Gastrocnemius medialis (tissue), 4 donors: ENCODE measurements around the gene MAP3K7CL. TPM values are rescaled to one million over a fixed set of nuclear protein-coding genes. Genes with fewer than 3 reads are reported as not detected.
A peak's percentile ranks its signal among the peaks of the same experiment; 100 is the strongest.

ENCODE experiments used
- ATAC-seq, 2 donors: fragments of 150-250 bp; one replicate each; pipeline ENCODE4 v1.9.1; 2016
- DNase-seq, 2 donors: peaks; one replicate each; pipeline ENCODE4 v3.0.0-alpha.2; 2019
- H3K27ac ChIP-seq, 4 donors: fragments of 200-600 bp; sonication (generic); 1 replicate in 1 of 4; 2 replicates in 3 of 4; pipeline ENCODE4 v1.5.1; 2016 to 2018; ENCODE audit warnings: mild to moderate bottlenecking in 2 of 4, moderate library complexity in 1 of 4
- H3K27me3 ChIP-seq, 3 donors: fragments of 200-600 bp; sonication (generic) in 2 of 3; 1 replicate in 1 of 3; 2 replicates in 2 of 3; pipeline versions ENCODE4 v1.5.1 to v1.6.0; 2016 to 2019; ENCODE audit warnings: mild to moderate bottlenecking in 1 of 3, moderate library complexity in 1 of 3
- H3K36me3 ChIP-seq, 2 donors: fragments of 200-600 bp; sonication (generic) in 1 of 2; one replicate each; pipeline ENCODE4 v1.5.1; 2017 to 2018
- H3K4me1 ChIP-seq, 2 donors: fragments of 200-600 bp; sonication (generic) in 1 of 2; one replicate each; pipeline ENCODE4 v1.5.1; 2016 to 2017; ENCODE audit warnings: mild to moderate bottlenecking in 2 of 2
- H3K4me3 ChIP-seq, 4 donors: fragments of 200-600 bp; sonication (generic) in 3 of 4; 1 replicate in 1 of 4; 2 replicates in 3 of 4; pipeline ENCODE4 v1.5.1; 2016 to 2019; ENCODE audit warnings: mild to moderate bottlenecking in 2 of 4
- H3K9me3 ChIP-seq, 3 donors: fragments of 200-600 bp; sonication (generic) in 2 of 3; 1 replicate in 1 of 3; 2 replicates in 2 of 3; pipeline ENCODE4 v1.5.1; 2016 to 2019
- POLR2A ChIP-seq, 2 donors: fragments of 450-650 bp; IDR thresholded peaks; one replicate each; pipeline ENCODE4 v1.6.1; 2017; ENCODE audit warnings: antibody characterized with exemption in 2 of 2, mild to moderate bottlenecking in 2 of 2, moderate library complexity in 2 of 2
- in situ Hi-C, 4 donors: fragments of 200-750 bp; cut with MboI; loops; one replicate each; pipeline versions ENCODE4 v1.15.0 to v1.8.0; 2017; ENCODE audit warnings: low sequenced_read_pairs in 4 of 4
- intact Hi-C: fragments of 100-400 bp; cut with DNase I; formaldehyde crosslinking; loops from one replicate; pipeline ENCODE4 v1.15.1; 2023; ENCODE audit warnings: low total_unique reads
- total RNA-seq, 4 donors: library from RNA; depleted of rRNA; stranded (reverse); fragments of >200 nt; gene quantifications; one replicate each; pipeline versions ENCODE4 v1.1.0 to v1.2.3, GENCODE V29; 2016
- TF ChIP-seq, protein P1 (sequence below), 5 experiments: fragments of 450-650 bp in 3 of 5; fragments of 200-600 bp in 2 of 5; sonication (generic) in 2 of 5; IDR thresholded peaks in 4 of 5; conservative IDR thresholded peaks in 1 of 5; 1 replicate in 4 of 5; 2 replicates in 1 of 5; pipeline ENCODE4 v1.5.1; 2016 to 2019; ENCODE audit warnings: antibody characterized with exemption in 5 of 5, mild to moderate bottlenecking in 3 of 5, moderate library complexity in 3 of 5

Gene MAP3K7CL
- total RNA-seq, 4 donors from 2014 or later = 4.3 to 17.4 (median 15.5) TPM; not detected in 1

DNA sequence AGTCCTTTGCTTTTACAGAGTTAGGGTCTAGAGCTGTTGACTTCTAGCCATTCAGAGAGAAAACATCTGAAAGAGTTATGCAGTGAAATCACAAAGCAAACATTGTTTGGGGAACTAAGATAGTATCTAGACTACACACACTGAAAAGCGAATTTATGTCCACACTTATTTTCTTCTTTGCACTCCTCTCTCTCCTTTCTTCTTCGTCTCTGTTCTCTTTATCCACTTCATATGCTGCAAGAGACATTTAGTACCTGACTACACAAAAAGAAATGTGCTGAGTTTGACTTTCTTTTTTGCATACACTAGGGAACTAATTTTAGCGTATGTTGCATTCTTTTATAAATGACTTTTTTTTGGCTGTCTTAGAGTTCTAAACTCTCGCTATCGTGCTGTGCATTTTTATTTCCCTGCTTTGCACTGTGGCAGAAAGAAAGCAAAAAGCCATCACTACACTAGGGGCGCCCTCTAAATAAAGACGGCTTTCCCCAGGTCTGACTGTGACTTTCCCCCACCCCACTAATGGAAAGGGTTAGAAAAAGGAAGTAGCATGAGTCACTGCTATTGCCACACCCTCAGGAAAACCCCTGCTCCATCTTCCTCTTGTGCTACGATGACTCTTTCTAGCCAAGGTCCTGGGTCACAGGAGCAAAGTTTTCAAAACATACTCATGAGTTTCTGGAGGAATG, 65.7 kb downstream of the MAP3K7CL start:
- in situ Hi-C loops = no loop called here
- intact Hi-C loops = no loop called here
- Histone ChIP-seq H3K36me3 (no peaks in the 10 kb centered on the region), H3K27me3 (peaks cover 0 to 7% (median 0%) of the 10 kb centered on the region in 3 donors), H3K4me3 (peak overlapping the region in 2 of 4 donors; percentile 1 to 35), H3K27ac (peak overlapping the region in 1 of 4 donors; percentile 7), H3K4me1 (no peaks in the 10 kb centered on the region), H3K9me3 (no peaks in the 10 kb centered on the region)
- TF ChIP-seq, protein P1, sequence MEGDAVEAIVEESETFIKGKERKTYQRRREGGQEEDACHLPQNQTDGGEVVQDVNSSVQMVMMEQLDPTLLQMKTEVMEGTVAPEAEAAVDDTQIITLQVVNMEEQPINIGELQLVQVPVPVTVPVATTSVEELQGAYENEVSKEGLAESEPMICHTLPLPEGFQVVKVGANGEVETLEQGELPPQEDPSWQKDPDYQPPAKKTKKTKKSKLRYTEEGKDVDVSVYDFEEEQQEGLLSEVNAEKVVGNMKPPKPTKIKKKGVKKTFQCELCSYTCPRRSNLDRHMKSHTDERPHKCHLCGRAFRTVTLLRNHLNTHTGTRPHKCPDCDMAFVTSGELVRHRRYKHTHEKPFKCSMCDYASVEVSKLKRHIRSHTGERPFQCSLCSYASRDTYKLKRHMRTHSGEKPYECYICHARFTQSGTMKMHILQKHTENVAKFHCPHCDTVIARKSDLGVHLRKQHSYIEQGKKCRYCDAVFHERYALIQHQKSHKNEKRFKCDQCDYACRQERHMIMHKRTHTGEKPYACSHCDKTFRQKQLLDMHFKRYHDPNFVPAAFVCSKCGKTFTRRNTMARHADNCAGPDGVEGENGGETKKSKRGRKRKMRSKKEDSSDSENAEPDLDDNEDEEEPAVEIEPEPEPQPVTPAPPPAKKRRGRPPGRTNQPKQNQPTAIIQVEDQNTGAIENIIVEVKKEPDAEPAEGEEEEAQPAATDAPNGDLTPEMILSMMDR (IDR thresholded peaks at IDR 0.05 in 4 of 5, conservative IDR thresholded peaks at IDR 0.05 in 1 of 5) = no peak
- TF ChIP-seq POLR2A (IDR thresholded peaks at IDR 0.05) = no peak
- DNase-seq (peak in 1 of 2 donors; percentile 48), ATAC-seq (peak in 1 of 2 donors; percentile 60)

DNA sequence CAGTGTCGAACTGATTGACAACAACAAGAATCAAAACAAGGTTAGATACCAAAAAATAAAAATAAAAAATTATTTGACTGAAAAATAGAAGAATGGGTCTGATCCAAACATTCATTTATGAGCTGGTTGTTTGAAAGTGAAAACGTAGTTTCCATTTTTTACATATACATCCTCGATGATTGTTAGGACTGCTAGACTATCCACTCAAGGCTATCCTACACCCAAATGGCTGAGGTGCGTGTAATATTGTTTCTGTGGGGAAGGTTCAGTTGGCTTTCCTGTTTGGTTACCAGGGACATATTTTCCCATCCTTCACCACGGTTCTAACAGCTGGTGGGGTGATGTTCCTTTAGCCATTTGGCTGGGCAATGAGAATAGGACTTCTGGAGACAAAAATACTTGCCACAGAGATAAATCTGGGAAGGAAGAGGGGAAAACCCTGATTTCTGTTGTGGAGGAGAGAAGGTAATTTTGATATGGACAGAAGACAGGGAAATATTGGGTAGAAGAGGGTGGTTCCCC, 66.3 kb downstream of the MAP3K7CL start:
- in situ Hi-C loops = no loop called here
- no peak for DNase-seq
- intact Hi-C loops = no loop called here
- TF ChIP-seq POLR2A (IDR thresholded peaks at IDR 0.05) = no peak
- TF ChIP-seq, protein P1 (IDR thresholded peaks at IDR 0.05 in 4 of 5, conservative IDR thresholded peaks at IDR 0.05 in 1 of 5) = no peak
- ATAC-seq = no peak
- Histone ChIP-seq H3K36me3 (no peaks in the 10 kb centered on the region), H3K4me1 (no peaks in the 10 kb centered on the region), H3K27ac (no peak overlapping the region), H3K9me3 (no peaks in the 10 kb centered on the region), H3K27me3 (peaks cover 0 to 7% (median 0%) of the 10 kb centered on the region in 3 donors), H3K4me3 (peak overlapping the region in 2 of 4 donors; percentile 1 to 35)

DNA sequence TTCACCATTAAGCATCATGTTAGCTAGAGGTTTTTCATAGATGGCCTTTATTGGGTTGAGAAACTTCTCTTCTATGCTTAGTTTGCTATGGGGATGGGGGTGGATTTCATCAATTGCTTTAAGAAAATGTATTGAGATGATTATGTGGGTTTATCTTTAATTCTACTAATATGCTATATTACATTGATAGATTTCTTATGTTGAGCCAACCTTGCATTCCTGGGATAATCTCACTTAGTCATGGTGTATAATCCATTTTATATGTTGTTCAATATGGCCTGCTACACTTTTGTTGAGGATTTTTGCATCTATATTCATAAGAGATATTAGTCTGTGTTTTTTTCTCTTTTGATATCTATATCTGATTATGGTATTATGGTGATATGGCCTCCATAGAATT, 70.7 kb downstream of the MAP3K7CL start:
- intact Hi-C loops (no loop called here), in situ Hi-C loops (no loop called here)
- H3K4me1 ChIP-seq = no peaks in the 10 kb centered on the region
- no peaks in the 10 kb centered on the region for H3K9me3 ChIP-seq
- H3K27ac ChIP-seq = no peak overlapping the region
- H3K27me3 ChIP-seq = no peaks in the 10 kb centered on the region
- no peak for DNase-seq
- H3K4me3 ChIP-seq = no peak overlapping the region
- H3K36me3 ChIP-seq = no peaks in the 10 kb centered on the region
- TF ChIP-seq POLR2A (IDR thresholded peaks at IDR 0.05) = no peak
- TF ChIP-seq, protein P1 (IDR thresholded peaks at IDR 0.05 in 4 of 5, conservative IDR thresholded peaks at IDR 0.05 in 1 of 5) = no peak
- ATAC-seq = no peak

DNA sequence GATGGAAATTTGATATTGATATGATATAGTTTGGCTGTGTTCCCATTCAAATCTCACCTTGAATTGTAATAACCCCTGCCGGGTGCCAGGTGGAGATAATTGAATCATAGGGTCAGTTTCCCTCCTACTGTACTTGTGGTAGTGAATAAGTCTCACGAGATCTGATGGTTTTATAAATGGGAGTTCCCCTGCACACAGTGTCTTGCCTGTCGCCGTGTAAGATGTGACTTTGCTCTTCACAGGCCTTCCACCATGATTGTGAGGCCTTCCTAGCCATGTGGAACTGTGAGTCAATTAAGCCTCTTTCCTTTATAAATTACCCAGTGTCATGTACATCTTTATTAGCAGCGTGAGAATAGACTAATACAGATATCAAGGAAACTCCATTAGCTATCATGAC, 74.6 kb downstream of the MAP3K7CL start:
- TF ChIP-seq, protein P1 (IDR thresholded peaks at IDR 0.05 in 4 of 5, conservative IDR thresholded peaks at IDR 0.05 in 1 of 5) = no peak
- no peak for TF ChIP-seq POLR2A (IDR thresholded peaks at IDR 0.05)
- DNase-seq (no peak), ATAC-seq (no peak)
- Histone ChIP-seq H3K4me3 (no peak overlapping the region), H3K27ac (no peak overlapping the region), H3K9me3 (no peaks in the 10 kb centered on the region), H3K36me3 (no peaks in the 10 kb centered on the region), H3K27me3 (no peaks in the 10 kb centered on the region), H3K4me1 (peaks cover 0 to 4% of the 10 kb centered on the region in 2 donors)
- in situ Hi-C loops (no loop called here), intact Hi-C loops (no loop called here)
